GM20000 (cell line): ENCODE results near the gene SHROOM4.

Experiments
- DNase-seq: peaks from one replicate; pipeline ENCODE4 v3.0.0; 2012; ENCODE audit warnings: low spot score
- CTCF ChIP-seq: IDR thresholded peaks from 2 replicates; pipeline ENCODE4 v1.5.1; 2012; ENCODE audit warnings: mild to moderate bottlenecking, control low read depth; ENCODE audit errors: extremely low read depth, missing control alignments

Gene SHROOM4

GRCh38 chrX:50813843-50814661 is at the start of gene SHROOM4:
TSS of gene SHROOM4 (minus strand) at chrX:50814194. CDS start at chrX:50814018, 176 bp downstream.
- TF ChIP-seq CTCF = no peak

GRCh38 chrX:50863471-50863870 is 49.5 kb upstream of the SHROOM4 start:
- TF ChIP-seq CTCF = no peak
- DNase-seq = no peak

More at GRCh38 chrX:50813843-50814661, at the start of gene SHROOM4:
- no peak for DNase-seq

- no peak for TF ChIP-seq CTCF
- no peak for DNase-seq
Measured at GRCh38 chrX:50860518-50860917, 46.5 kb upstream of the SHROOM4 start.

GRCh38 chrX:50858548-50858947 is 44.6 kb upstream of the SHROOM4 start:
- DNase-seq = no peak
- TF ChIP-seq CTCF = no peak

- no peak for TF ChIP-seq CTCF
- no peak for DNase-seq
Measured at GRCh38 chrX:50853399-50853798, 39.4 kb upstream of the SHROOM4 start.

GRCh38 chrX:50852524-50852923 is 38.5 kb upstream of the SHROOM4 start:
- no peak for TF ChIP-seq CTCF
- DNase-seq = no peak

- no peak for TF ChIP-seq CTCF
Measured at GRCh38 chrX:50842221-50842620, 28.2 kb upstream of the SHROOM4 start.

More at GRCh38 chrX:50842221-50842620, 28.2 kb upstream of the SHROOM4 start:
- no peak for DNase-seq
